Left renal pelvis (tissue), 4 donors: ENCODE data around the gene WDTC1. TPM values are rescaled to one million over a fixed set of nuclear protein-coding genes. Genes with fewer than 3 reads are reported as not detected.
A peak's percentile ranks its signal among the peaks of the same experiment; 100 is the strongest.

ENCODE experiments used
- DNase-seq, 4 donors: peaks; one replicate each; pipeline ENCODE4 v3.0.0-alpha.2; 2013; ENCODE audit warnings: low read depth in 4 of 4, low spot score in 3 of 4
- polyA plus RNA-seq, 4 donors: library from polyadenylated mRNA; unstranded; fragments of 120-200 nt; gene quantifications; one replicate each; pipeline ENCODE4 v1.2.1, GENCODE V29; 2013; ENCODE audit not compliant: insufficient read length in 4 of 4

WDTC1 gene
- polyA plus RNA-seq, 4 donors, result 38.4 to 51.5 (median 41.9) TPM

DNA sequence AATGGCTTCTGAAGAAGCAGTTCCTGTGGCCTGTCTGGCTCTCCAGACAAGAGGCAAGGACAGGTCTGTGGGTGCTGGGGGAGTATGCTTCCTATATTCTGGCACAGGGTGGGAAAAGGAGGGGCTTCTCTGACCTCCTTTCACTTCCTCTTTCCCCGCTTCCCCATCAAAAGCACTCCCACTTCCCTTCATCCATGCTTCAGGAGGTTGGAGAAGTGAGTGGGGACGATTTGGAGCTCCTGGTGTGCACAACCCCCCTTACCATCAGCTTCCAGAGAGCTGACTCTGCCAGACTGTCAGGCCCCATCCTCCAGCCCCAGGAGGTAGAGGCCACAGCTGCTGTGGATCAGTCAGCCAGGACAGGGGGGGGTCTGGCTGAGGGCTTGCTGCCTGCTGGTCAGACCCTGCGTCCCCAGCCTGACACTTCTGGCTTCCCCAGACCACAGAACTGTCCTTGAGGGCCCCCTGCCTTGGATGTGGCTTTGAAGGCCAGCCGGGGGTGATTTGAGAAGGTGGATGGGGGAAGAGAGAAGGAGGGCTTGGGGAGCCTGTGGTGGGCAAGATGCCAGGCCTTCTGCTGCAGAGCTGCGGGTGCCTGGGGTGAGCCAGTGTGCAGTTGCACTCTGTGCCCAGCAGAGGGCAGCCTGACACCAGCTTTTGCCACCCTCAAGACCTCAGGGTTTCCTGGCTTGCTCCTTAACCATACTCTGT lies 66.1 kb downstream of the WDTC1 start:
- DNase-seq, result peak; percentile 75 to 84 (median 78)

DNA sequence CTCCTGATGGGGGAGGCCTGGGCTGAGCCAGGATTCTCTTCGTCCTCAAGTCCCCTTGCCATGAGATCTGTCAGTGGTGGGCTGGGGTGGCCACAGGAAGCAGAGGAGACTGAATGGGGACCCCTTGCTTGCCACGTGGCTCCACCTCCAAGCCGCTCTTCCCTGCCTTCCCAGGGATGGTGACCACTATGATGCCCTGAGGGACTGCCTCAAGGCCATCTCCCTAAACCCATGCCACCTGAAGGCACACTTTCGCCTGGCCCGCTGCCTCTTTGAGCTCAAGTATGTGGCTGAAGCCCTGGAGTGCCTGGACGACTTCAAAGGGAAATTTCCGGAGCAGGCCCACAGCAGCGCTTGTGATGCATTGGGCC lies 66.6 kb downstream of the WDTC1 start:
- DNase-seq, result no peak

GRCh38 chr1:27301582-27302199 lies 67.3 kb downstream of the WDTC1 start:
- no peak for DNase-seq

DNA sequence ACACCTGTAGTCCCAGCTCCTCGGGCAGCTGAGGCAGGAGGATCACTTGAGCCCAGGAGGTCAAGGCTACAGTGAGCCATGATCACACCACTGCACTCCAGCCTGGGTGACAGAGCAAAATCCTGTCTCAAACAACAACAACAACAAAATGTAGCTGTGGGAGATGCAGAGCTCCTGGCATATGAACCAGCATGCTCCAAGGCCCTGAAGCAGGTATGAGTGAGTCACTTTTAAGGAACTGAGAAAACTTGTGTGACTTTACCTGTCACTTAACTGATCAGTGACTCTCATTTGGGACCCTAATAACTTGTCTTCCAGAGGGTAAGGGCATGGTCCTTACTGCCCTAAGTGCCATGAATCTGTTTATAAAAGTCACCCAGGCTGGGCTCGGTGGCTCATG lies 68.2 kb downstream of the WDTC1 start:
- DNase-seq, result no peak

- no peak for DNase-seq
Observed at GRCh38 chr1:27303509-27303908, 69.1 kb downstream of the WDTC1 start.

GRCh38 chr1:27306071-27306470 lies 71.6 kb downstream of the WDTC1 start:
- DNase-seq, result no peak

DNA sequence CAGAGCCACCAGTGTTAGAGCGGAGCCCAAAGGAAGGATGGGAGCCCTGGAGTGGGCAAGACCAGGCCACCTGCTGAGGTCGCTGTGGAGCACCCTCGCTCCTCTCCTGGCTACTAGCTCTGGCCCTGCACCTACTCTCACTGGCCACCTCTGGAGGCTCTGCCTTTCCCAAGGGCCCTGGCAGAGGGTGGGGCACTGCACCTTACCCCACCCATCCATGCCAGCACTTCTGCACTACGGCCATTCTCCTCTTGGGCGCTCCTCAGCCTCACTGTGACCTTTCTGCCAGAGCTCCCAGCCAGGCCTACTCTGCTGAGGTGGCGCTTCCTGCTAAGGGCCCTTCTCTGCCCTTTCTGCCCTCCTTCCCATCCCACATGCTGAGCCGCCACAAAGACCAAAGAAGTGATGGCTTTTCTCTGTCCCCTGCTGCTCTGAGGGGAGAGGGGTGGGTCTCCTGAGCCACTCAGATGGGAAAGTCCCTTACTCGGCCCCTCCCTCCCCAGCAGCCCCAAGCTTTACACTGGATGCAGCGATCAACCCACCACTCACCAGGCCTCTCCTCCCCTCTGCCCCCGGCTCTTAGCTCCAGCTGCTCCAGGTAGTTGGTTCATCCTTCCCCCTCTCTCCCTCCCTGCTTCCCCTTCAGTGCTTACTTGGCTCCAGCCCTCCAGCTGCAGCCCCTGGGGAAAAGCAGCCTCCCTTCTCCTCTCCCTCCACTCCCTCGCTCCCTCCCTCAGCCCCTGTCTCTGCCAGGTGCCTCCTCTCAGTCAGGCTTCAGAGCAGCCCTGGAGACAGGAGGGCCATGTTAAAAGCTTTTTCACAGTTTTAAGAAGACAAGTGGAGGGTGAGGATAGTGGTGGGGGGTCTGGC lies 72.7 kb downstream of the WDTC1 start:
- peak in 1 of 4 donors; percentile 51 for DNase-seq

DNA sequence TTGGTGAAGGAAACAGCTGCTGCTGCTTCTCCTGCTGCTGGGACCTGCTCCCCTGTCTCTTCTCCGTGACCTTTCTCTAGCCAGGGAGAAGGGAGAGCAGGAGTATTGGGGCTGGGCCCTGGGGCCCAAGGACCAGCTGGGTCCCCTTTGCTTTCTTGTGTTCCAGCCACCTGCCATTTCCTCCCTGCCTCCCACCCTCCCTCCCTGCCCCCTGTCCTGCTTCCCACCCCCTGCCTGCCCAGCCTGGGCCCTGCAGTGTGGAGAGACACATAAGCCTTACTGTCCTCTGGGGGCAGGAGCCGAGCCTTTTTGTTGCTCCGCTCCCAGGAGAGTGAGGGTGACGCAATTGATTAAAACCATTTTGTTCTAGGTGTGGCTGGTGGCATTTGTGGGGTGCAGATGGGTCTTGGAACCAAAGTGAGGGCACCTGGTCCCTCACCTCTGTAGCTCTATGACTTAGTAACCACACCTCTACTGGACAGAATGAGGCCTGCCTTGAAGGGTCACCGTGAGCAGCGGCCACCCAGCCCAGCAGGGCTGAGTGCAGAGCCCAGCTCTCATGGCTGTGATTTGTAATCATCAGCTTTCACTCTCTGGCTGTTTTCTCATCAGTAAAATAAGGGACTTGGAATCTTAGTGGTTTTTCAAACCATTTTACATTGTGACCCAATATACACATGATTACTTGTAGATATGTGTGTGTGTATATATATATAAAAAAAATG lies 73.6 kb downstream of the WDTC1 start:
- DNase-seq, result no peak

DNA sequence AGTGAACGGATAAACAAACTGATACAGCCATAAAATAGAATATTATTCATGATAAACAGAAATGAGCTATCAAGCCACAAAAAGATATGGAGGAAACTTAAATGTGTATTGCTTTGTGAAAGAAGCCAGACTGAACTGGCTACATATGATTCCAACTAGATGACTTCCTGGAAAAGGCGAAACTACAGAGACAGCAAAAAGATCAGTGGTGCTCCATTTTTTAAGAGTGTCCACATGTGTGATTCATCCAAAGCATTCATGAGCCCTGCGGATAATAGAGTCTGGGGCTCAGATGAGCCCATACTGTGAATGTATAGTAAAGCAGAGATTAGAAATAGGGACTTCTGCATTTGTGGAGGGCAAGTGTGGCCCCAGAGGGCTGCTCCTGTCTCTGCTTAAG lies 79.7 kb downstream of the WDTC1 start:
- DNase-seq, result no peak

DNA sequence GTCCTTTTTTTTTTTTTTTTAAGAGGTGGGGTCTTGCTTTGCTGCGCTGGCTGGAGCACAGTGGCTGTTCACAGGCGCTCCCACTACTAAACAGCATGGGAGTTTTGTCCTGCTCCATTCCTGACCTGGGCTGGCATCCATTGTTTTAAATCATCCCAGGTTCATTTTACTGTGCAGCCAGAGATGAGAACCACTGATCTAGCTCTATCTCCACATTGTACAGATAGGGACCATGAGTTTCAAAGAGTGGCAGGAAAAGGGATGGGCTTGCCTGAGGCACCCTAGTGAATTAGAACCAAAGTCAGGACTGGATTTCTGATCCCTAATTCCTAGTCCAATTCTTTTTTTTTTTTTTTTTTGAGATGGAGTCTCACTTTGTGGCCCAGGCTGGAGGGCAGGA lies 80.3 kb downstream of the WDTC1 start:
- no peak for DNase-seq

DNA sequence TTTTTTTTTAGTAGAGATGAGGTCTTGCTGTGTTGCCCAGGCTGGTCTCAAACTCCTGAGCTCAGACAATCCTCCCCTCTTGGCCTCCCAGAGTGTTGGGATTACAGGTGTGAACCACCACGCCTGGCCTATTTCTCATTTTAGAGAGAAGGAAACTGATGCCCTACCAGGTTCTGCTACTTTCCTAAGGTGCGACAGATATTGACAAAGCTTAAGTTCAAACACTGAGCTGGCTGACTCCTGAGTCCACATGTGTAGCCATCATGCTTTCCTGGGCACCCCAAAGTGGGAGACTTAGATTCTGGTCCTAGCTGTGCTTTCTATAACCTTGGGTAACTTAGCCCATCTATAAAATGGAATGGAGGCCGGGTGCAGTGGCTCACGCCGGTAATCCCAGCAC lies 82.4 kb downstream of the WDTC1 start:
- DNase-seq, result no peak

- no peak for DNase-seq
Observed at GRCh38 chr1:27318136-27318535, 83.7 kb downstream of the WDTC1 start.

GRCh38 chr1:27318596-27318995 lies 84.2 kb downstream of the WDTC1 start:
- no peak for DNase-seq

- DNase-seq, result peak; percentile 83 to 90 (median 88)
Observed at GRCh38 chr1:27321813-27322568, 87.6 kb downstream of the WDTC1 start, which contains the start of gene TMEM222. TMEM222 (plus strand) TSS chr1:27322163; CDS start chr1:27322198, 35 bp downstream.

GRCh38 chr1:27322569-27323240 lies 88.3 kb downstream of the WDTC1 start:
- no peak for DNase-seq

- no peak for DNase-seq
Observed at GRCh38 chr1:27325286-27325685, 90.9 kb downstream of the WDTC1 start.

DNA sequence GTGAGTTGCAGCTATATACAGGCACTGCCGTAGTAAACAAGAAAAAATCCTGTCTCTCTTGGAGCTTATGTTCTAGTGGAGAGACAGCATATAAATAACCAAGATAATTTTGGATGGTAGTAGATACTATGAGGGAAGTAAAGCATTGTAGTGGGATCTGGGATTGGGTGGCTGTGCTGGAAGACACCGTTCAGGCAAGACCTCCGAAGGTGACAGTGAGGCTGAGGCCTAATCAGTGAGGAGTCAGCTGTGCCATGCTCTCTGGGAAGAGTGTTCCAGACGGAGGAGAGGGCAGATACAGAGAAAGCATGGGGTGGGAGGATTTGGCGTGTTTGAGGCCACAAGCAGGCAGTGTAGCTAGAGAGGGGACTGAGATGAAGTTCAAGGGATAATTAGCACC lies 93.5 kb downstream of the WDTC1 start:
- DNase-seq, result no peak

DNA sequence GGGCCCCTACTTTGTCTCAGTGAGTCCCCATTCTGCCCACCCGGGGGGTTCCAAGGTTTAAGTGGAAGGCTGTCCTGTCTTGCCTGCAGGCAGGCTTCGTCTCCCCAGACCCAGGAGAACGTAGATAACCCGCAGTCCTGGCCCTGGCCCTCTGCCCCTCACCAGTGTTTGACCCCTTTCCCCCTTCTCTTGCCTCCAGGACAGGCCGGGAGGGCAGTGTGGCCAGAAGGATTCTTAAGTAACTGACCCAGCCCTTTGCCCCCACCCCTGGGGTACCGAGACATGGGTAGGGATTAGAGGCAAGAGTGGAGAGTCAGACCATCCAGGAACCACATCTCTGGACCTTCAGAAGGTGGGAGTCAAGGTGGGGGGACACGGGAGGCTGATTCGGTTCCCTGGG lies 96.4 kb downstream of the WDTC1 start:
- DNase-seq, result no peak

DNA sequence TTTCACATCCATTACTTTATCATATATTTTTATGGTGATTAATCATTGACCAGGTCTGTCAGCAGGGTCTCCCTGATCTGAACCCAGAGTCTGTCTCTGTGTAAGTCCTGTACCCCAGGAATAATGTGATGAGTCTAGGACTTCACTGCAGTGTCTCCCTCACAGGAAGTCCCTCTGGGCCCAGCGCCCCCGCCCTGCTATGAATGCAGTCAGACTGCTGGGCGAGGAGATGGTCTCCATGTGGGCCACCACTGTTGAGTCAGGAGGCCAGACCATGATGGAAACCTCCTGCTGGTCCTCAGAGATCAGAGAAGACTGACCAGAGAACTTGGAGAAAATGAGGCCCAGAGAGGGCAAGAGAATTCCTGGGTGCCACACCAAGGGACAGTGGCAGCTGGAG lies 97.0 kb downstream of the WDTC1 start:
- no peak for DNase-seq

DNA sequence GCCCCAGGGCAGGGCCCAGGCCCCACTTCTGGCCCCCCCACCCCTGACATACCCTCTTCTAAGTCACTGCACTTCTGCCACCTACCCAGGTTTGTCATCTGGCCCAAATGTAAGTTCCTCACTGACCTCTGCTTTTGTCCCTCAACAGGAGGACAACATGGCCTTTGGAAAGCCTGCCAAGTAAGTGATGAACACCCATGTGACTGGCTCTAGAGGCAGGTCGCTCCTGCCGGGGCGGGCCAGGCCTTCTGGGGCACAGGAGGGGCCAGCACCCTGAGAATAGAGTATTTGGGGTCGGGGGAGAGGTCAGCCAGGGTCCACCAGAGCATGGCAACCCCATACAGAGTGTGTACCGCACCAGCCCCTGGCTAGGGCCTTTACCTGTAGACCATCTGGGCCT lies 97.5 kb downstream of the WDTC1 start:
- no peak for DNase-seq
